GM10248 (cell line): ENCODE results near the gene BAIAP2.
"Not testable (repeated sequence)": the region's sequence is repeated elsewhere in the genome, so short reads cannot be mapped to it uniquely, and the experiment has no call there.

Experiments
- CTCF ChIA-PET: fragments of 300-600 bp; sonication (Branson Sonifier 250); formaldehyde crosslinking; extraction: SDS; loops from one replicate; lab custom pipeline; 2021; ENCODE audit warnings: antibody characterized with exemption; lab: Yijun Ruan, JAX
- POLR2A ChIA-PET: fragments of 350-650 bp; sonication (Branson Sonifier 250); formaldehyde crosslinking; extraction: SDS; loops from one replicate; lab custom pipeline; 2020; ENCODE audit warnings: antibody characterized with exemption; lab: Yijun Ruan, JAX
- DNase-seq: peaks from one replicate; pipeline ENCODE4 v3.0.0; 2012; ENCODE audit errors: extremely low spot score
- TF ChIP-seq, protein P1 (sequence below): IDR thresholded peaks from 2 replicates; pipeline ENCODE4 v1.5.1; 2012; ENCODE audit warnings: mild to moderate bottlenecking, low read depth; ENCODE audit errors: extremely low read depth, missing control alignments, control extremely low read depth

Gene BAIAP2

DNA sequence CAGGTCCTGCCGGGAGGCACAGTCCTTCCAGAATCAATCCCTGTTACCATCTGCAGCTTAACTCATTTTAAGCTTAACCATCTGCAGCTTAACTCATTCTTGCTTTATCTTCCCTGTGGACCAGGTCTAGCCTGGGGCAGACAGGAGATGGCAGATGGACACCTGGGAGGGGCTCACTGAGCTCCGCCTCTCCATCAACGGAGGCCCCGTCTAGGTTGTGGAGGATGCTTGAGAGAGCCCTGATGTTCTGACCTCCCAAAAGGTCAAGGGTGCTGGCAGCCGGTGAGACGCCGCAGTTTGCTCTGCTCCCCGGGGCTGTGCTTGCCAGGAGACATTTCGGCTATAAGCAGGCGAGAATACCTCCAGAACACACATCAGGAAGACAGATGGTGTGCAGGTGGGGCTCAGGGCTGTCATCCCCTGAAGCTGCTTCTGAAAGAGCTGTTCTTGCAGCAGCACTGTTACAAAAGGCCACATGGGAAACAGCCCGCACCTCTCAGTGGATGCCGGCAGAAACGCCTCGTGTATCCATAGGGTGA lies 41.3 kb downstream of the BAIAP2 start:
- ChIA-PET POLR2A (no interaction called here), CTCF (interaction anchor here (1.4 to 1.6 kb wide), 2 partner anchors 10 to 19 kb away, joined by 3 read pairs; no protein-coding TSS in a partner anchor)
- no peak for DNase-seq
- TF ChIP-seq, protein P1, sequence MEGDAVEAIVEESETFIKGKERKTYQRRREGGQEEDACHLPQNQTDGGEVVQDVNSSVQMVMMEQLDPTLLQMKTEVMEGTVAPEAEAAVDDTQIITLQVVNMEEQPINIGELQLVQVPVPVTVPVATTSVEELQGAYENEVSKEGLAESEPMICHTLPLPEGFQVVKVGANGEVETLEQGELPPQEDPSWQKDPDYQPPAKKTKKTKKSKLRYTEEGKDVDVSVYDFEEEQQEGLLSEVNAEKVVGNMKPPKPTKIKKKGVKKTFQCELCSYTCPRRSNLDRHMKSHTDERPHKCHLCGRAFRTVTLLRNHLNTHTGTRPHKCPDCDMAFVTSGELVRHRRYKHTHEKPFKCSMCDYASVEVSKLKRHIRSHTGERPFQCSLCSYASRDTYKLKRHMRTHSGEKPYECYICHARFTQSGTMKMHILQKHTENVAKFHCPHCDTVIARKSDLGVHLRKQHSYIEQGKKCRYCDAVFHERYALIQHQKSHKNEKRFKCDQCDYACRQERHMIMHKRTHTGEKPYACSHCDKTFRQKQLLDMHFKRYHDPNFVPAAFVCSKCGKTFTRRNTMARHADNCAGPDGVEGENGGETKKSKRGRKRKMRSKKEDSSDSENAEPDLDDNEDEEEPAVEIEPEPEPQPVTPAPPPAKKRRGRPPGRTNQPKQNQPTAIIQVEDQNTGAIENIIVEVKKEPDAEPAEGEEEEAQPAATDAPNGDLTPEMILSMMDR: no peak

GRCh38 chr17:81078026-81078913 lies 43.3 kb downstream of the BAIAP2 start:
- DNase-seq, POLR2A ChIA-PET: not testable (repeated sequence)
- CTCF ChIA-PET: interaction anchor here (0.9 to 1.1 kb wide), 3 partner anchors 11 to 23 kb away, joined by 3 read pairs; no protein-coding TSS in a partner anchor

- ChIA-PET POLR2A (no interaction called here), CTCF (interaction anchor here (0.8 to 1.3 kb wide), 2 partner anchors 16 to 23 kb away, joined by 3 read pairs; no protein-coding TSS in a partner anchor)
- DNase-seq: no peak
- TF ChIP-seq, protein P1: no peak
Observed at GRCh38 chr17:81080019-81080418, 45.1 kb downstream of the BAIAP2 start.

DNA sequence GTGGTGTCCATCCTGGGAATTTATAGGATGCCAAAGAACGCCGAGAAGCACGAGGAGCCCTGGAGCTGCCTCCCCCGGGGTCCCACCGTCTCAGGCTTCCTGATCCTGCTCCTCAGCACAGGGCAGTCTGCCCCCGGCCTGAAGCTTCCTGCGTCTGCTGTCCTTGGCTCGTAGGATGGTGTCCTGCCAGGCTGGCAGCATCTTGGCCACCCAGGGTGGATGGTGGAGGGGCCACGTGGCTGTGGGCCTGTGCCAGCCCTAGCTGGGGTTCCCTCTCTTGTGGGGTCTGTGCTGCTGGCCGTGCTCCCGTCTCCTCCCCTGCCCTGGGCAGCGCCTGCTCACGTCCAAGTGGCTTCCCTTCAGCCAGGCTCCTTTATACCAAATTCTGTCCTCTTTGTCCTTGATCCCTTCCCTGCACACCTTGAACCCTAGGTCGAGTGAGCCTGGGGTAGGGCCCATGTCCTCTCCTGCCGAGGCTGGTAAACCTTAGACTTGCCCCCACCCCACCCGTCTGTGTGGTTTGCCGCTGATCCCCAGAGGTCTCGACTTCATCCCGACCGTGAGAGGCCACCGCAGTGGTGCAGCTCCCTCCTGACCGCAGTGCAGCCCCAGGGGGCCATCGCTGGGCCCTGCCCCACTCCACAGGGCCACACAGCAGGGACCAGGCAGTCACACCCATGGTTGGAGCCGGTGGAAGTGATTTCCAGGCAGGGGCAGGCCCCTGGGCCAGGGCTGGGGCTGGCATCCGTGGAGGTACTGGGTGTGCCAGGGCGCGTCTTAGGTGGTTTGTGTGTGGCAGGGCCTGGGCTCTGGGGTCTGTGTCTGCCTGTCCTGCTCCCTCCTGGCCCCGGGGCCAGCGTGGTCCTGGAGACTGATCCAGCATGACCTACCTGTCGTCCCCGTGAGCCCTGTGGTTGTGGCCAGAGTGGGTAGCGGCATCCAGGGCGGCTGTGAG lies 46.5 kb downstream of the BAIAP2 start:
- ChIA-PET POLR2A (no interaction called here), CTCF (interaction anchor here (1.3 kb wide), 1 partner anchor 25 kb away, joined by 3 read pairs; no protein-coding TSS in a partner anchor)
- TF ChIP-seq, protein P1: no peak
- no peak for DNase-seq

GRCh38 chr17:81082177-81083073 lies 47.5 kb downstream of the BAIAP2 start:
- ChIA-PET POLR2A (no interaction called here), CTCF (no interaction called here)
- no peak for DNase-seq
- TF ChIP-seq, protein P1: no peak

GRCh38 chr17:81083125-81083765 lies 48.3 kb downstream of the BAIAP2 start:
- DNase-seq: no peak
- ChIA-PET CTCF (no interaction called here), POLR2A (no interaction called here)
- TF ChIP-seq, protein P1: no peak
